Measurements from ENCODE around the gene FXYD3. TPM values are rescaled to one million over a fixed set of nuclear protein-coding genes. Genes with fewer than 3 reads are reported as not detected.

FXYD3 gene
- total RNA-seq, 6 experiments from 2014 or later, result 1.0 TPM; not detected in 5

GRCh38 chr19:35143818-35144217, 28.2 kb downstream of the FXYD3 start:
- 80% methylated on average over 3 of the region's 3 CpGs for WGBS (ENCODE audit: insufficient coverage, low coverage, low lambda C conversion rate, missing lambda C conversion rate)
- Histone ChIP-seq H3K9me3 (no peaks in the 10 kb centered on the region), H3K27ac (no peak overlapping the region), H3K4me1 (peaks cover 0 to 16% (median 4%) of the 10 kb centered on the region in 4 donors), H3K36me3 (peaks cover 0 to 6% (median 0%) of the 10 kb centered on the region in 4 donors), H3K4me3 (no peak overlapping the region), H3K27me3 (no peaks in the 10 kb centered on the region)
- intact Hi-C loops (cut with DNase I), result no loop called here
- DNase-seq (no peak), ATAC-seq (no peak)
- TF ChIP-seq CTCF (IDR thresholded peaks at IDR 0.05), result no peak
- no peak for TF ChIP-seq POLR2A (IDR thresholded peaks at IDR 0.05)

GRCh38 chr19:35144259-35144599, 28.6 kb downstream of the FXYD3 start:
- Histone ChIP-seq H3K27me3 (no peaks in the 10 kb centered on the region), H3K9me3 (no peaks in the 10 kb centered on the region), H3K27ac (no peak overlapping the region), H3K4me1 (peaks cover 0 to 15% (median 4%) of the 10 kb centered on the region in 4 donors), H3K4me3 (no peak overlapping the region), H3K36me3 (peaks cover 0 to 6% (median 0%) of the 10 kb centered on the region in 4 donors)
- DNase-seq (no peak), ATAC-seq (no peak)
- whole genome bisulfite sequencing (ENCODE audit: insufficient coverage, low coverage, low lambda C conversion rate, missing lambda C conversion rate), result 50% methylated on average over 2 of the region's 6 CpGs
- TF ChIP-seq POLR2A (IDR thresholded peaks at IDR 0.05), result no peak
- TF ChIP-seq CTCF (IDR thresholded peaks at IDR 0.05), result no peak
- intact Hi-C loops (cut with DNase I), result no loop called here

- intact Hi-C loops (cut with DNase I), result no loop called here
- no peak for DNase-seq
- no peak overlapping the region for H3K27ac ChIP-seq
- H3K36me3 ChIP-seq, result peaks cover 0 to 6% (median 0%) of the 10 kb centered on the region in 4 donors
- no peaks in the 10 kb centered on the region for H3K9me3 ChIP-seq
- H3K4me1 ChIP-seq, result peaks cover 0 to 14% (median 4%) of the 10 kb centered on the region in 4 donors
- H3K4me3 ChIP-seq, result no peak overlapping the region
- no peak for ATAC-seq
- H3K27me3 ChIP-seq, result no peaks in the 10 kb centered on the region
- no peak for TF ChIP-seq CTCF (IDR thresholded peaks at IDR 0.05)
- TF ChIP-seq POLR2A (IDR thresholded peaks at IDR 0.05), result no peak
- WGBS (ENCODE audit: insufficient coverage, low coverage, low lambda C conversion rate, missing lambda C conversion rate), result 56% methylated on average over 11 of the region's 15 CpGs
Observed at GRCh38 chr19:35144600-35145436, 29.2 kb downstream of the FXYD3 start.

- 30% methylated on average over 3 of the region's 7 CpGs for WGBS (ENCODE audit: insufficient coverage, low coverage, low lambda C conversion rate, missing lambda C conversion rate)
- no peaks in the 10 kb centered on the region for H3K9me3 ChIP-seq
- H3K4me1 ChIP-seq, result peaks cover 0 to under 1% (median 0%) of the 10 kb centered on the region in 4 donors
- DNase-seq (no peak), ATAC-seq (no peak)
- no peak overlapping the region for H3K27ac ChIP-seq
- peaks cover 0 to 1% (median 0%) of the 10 kb centered on the region in 4 donors for H3K36me3 ChIP-seq
- intact Hi-C loops (cut with DNase I), result no loop called here
- TF ChIP-seq POLR2A (IDR thresholded peaks at IDR 0.05), result no peak
- no peak for TF ChIP-seq CTCF (IDR thresholded peaks at IDR 0.05)
- H3K27me3 ChIP-seq, result no peaks in the 10 kb centered on the region
- H3K4me3 ChIP-seq, result no peak overlapping the region
Observed at GRCh38 chr19:35146746-35147459, 31.3 kb downstream of the FXYD3 start.

Measured in right lobe of liver (tissue), 6 donors.